ENCODE measurements around the gene ARVCF. TPM values are rescaled to one million over a fixed set of nuclear protein-coding genes. Genes with fewer than 3 reads are reported as not detected.

The ARVCF gene
- total and polyA plus RNA-seq, 2 of the 8 experiments (the other 6 are each of a cell fraction or from before 2014, with no cell fraction given), result 31.0 to 43.2 TPM

- Histone ChIP-seq H3K23me2 (ENCODE audit: low read depth, low read length) (peaks cover 8% of the 10 kb centered on the region), H2BK20ac (ENCODE audit: low read length) (no peak overlapping the region), H4K8ac (ENCODE audit: extremely low read depth, insufficient read depth, low read length) (no peak overlapping the region; the same call in 1 of the 2 replicates), H2BK15ac (ENCODE audit: low read length) (no peak overlapping the region), H4K91ac (replicated peaks; ENCODE audit: insufficient read length, low read length) (no peak overlapping the region), H3K9me3 (ENCODE audit: insufficient read depth in 2 of 2, low read depth in 1 of 2, low read length in 1 of 2) (no peaks in the 10 kb centered on the region), H3K14ac (ENCODE audit: insufficient read length) (no peak overlapping the region), H4K20me1 (replicated peaks in 1 of 2; ENCODE audit: control insufficient read depth in 1 of 2, insufficient read depth in 2 of 2, low read length in 2 of 2) (peaks cover 10 to 17% of the 10 kb centered on the region in 2 experiments), H3K4me2 (ENCODE audit: insufficient read depth in 1 of 2, low read depth in 2 of 2, low read length in 2 of 2) (no peak overlapping the region), H2BK5ac (ENCODE audit: low read depth, low read length) (no peak overlapping the region), H3K18ac (ENCODE audit: extremely low read depth, low read length) (no peak overlapping the region), H3K36me3 (ENCODE audit: control insufficient read depth in 2 of 4, insufficient read depth in 4 of 4, low read length in 3 of 4) (no peaks in the 10 kb centered on the region), H3K4me1 (replicated peaks in 1 of 4; ENCODE audit: control insufficient read depth in 3 of 4, insufficient read depth in 4 of 4, low read length in 3 of 4) (peaks cover 0 to 10% (median 7%) of the 10 kb centered on the region in 4 experiments; a peak in 6 of 7 replicates), H3K4me3 (ENCODE audit: extremely low read depth in 1 of 4, insufficient read depth in 2 of 4, low read depth in 3 of 4, low read length in 4 of 4) (no peak overlapping the region), H3K23ac (ENCODE audit: insufficient read length) (no peak overlapping the region), H3K79me2 (ENCODE audit: control insufficient read depth in 1 of 2, insufficient read depth in 2 of 2, low read length in 2 of 2) (no peaks in the 10 kb centered on the region), H2BK120ac (replicated peaks; ENCODE audit: low read depth, low read length) (no peak overlapping the region), H3K56ac (replicated peaks; ENCODE audit: insufficient read length, low read depth, low read length) (no peak overlapping the region), H4K5ac (ENCODE audit: insufficient read length, low read depth, low read length) (no peak overlapping the region), H3K9ac (replicated peaks in 1 of 4; ENCODE audit: extremely low read depth in 1 of 4, low read depth in 3 of 4, low read length in 3 of 4) (no peak overlapping the region), H2BK12ac (ENCODE audit: low read depth, low read length) (no peak overlapping the region), H3K27me3 (replicated peaks in 1 of 4; ENCODE audit: control insufficient read depth in 3 of 4, extremely low read depth in 1 of 4, insufficient read depth in 3 of 4, low read length in 3 of 4) (peaks cover 0 to 4% (median 2%) of the 10 kb centered on the region in 4 experiments; a peak in 5 of 7 replicates), H2AK5ac (ENCODE audit: low read depth, low read length) (no peak overlapping the region; the same call in 1 of the 2 replicates), H2AFZ (ENCODE audit: low read length) (no peak overlapping the region), H3K4ac (replicated peaks; ENCODE audit: insufficient read length, low read depth, low read length) (no peak overlapping the region), H3K79me1 (ENCODE audit: low read depth, low read length) (peaks cover 8% of the 10 kb centered on the region), H3K27ac (ENCODE audit: low read depth, low read length) (no peak overlapping the region)
- WGBS, 2 experiments (ENCODE audit: extremely low coverage in 1 of 2, insufficient coverage in 1 of 2, insufficient read length in 1 of 2, insufficient replicate concordance in 2 of 2, low coverage in 1 of 2, low lambda C conversion rate in 2 of 2, missing lambda C conversion rate in 1 of 2), result 93% methylated on average over 15 of the region's 15 CpGs; no CpG with 5 or more reads in 1 of the 2 experiments
- no peak for DNase-seq (ENCODE audit: low read depth in 1 of 2, low spot score in 2 of 2)
- CTCF ChIA-PET (ENCODE audit: partially characterized antibody), result interaction anchor here (0.6 to 8.6 kb wide), 5 partner anchors 12 to 60 kb away, joined by 3 to 54 read pairs (median 4); no protein-coding TSS in a partner anchor
- no peak for TF ChIP-seq SIX5 (IDR thresholded peaks at IDR 0.05; ENCODE audit: low read depth, low read length)
- POLR2A ChIA-PET (ENCODE audit: partially characterized antibody), result interaction anchor here (1.2 kb wide), 1 partner anchor 57 kb away, joined by 3 read pairs; no protein-coding TSS in a partner anchor
- no peak for FAIRE-seq
Measured at GRCh38 chr22:20024650-20025397, 8.2 kb upstream of the ARVCF start.
